ENCODE data around the gene ZC3H12D.
"Not testable (repeated sequence)": the region's sequence is repeated elsewhere in the genome, so short reads cannot be mapped to it uniquely, and the experiment has no call there.

The ZC3H12D gene

GRCh38 chr6:149450679-149451375 is 34.0 kb downstream of the ZC3H12D start:
- no peak overlapping the region for H3K27ac ChIP-seq
- TF ChIP-seq CTCF (IDR thresholded peaks at IDR 0.05) (no peak), ZFX (IDR thresholded peaks at IDR 0.05; ENCODE audit: borderline replicate concordance) (no peak)

- no peak for TF ChIP-seq CTCF (IDR thresholded peaks at IDR 0.05)
- no peak for TF ChIP-seq ZFX (IDR thresholded peaks at IDR 0.05; ENCODE audit: borderline replicate concordance)
- H3K27ac ChIP-seq, result no peak overlapping the region
These were observed 34.8 kb downstream of the ZC3H12D start for GRCh38 chr6:149449831-149450678.

GRCh38 chr6:149448821-149449453 is 35.9 kb downstream of the ZC3H12D start:
- no peak for TF ChIP-seq CTCF (IDR thresholded peaks at IDR 0.05)
- no peak for TF ChIP-seq ZFX (IDR thresholded peaks at IDR 0.05; ENCODE audit: borderline replicate concordance)
- no peak overlapping the region for H3K27ac ChIP-seq

- TF ChIP-seq ZFX (IDR thresholded peaks at IDR 0.05; ENCODE audit: borderline replicate concordance), result no peak
- no peak for TF ChIP-seq CTCF (IDR thresholded peaks at IDR 0.05)
- no peak overlapping the region for H3K27ac ChIP-seq
These were observed 37.9 kb downstream of the ZC3H12D start for GRCh38 chr6:149446791-149447376.

- TF ChIP-seq ZFX (IDR thresholded peaks at IDR 0.05; ENCODE audit: borderline replicate concordance) (no peak), CTCF (IDR thresholded peaks at IDR 0.05) (no peak)
- H3K27ac ChIP-seq, result no peak overlapping the region
These were observed 39.2 kb downstream of the ZC3H12D start for GRCh38 chr6:149445573-149445972.

GRCh38 chr6:149445095-149445466 is 39.7 kb downstream of the ZC3H12D start:
- no peak overlapping the region for H3K27ac ChIP-seq
- TF ChIP-seq ZFX (IDR thresholded peaks at IDR 0.05; ENCODE audit: borderline replicate concordance), result no peak
- no peak for TF ChIP-seq CTCF (IDR thresholded peaks at IDR 0.05)

- H3K27ac ChIP-seq, result not testable (repeated sequence)
These were observed 40.3 kb downstream of the ZC3H12D start for GRCh38 chr6:149444360-149445094.

Data from 22Rv1 (cell line).